Skeletal muscle cell (primary cell): ENCODE data around the gene DPH2.

Source experiments
- DNase-seq: peaks from one replicate; pipeline ENCODE4 v3.0.0-alpha.2; 2010; ENCODE audit warnings: low read depth
- H3K4me3 ChIP-seq: 2 replicates; pipeline ENCODE4 v1.5.1; 2011; ENCODE audit warnings: low read depth, mild to moderate bottlenecking, control low read depth, low read length, moderate library complexity

The DPH2 gene

GRCh38 chr1:44016041-44016889 lies 46.5 kb downstream of the DPH2 start:
- no peak for DNase-seq
- no peak overlapping the region for H3K4me3 ChIP-seq

- no peak overlapping the region for H3K4me3 ChIP-seq
- DNase-seq = no peak
Observed at GRCh38 chr1:44016890-44017400, 47.1 kb downstream of the DPH2 start.

- DNase-seq = no peak
- H3K4me3 ChIP-seq = no peak overlapping the region
Observed at GRCh38 chr1:44019466-44019948, 49.7 kb downstream of the DPH2 start.

GRCh38 chr1:44020464-44020863 lies 50.7 kb downstream of the DPH2 start:
- H3K4me3 ChIP-seq = no peak overlapping the region
- no peak for DNase-seq

- no peak overlapping the region for H3K4me3 ChIP-seq
- no peak for DNase-seq
Observed at GRCh38 chr1:44021156-44021555, 51.3 kb downstream of the DPH2 start.

- no peak for DNase-seq
- H3K4me3 ChIP-seq = no peak overlapping the region
Observed at GRCh38 chr1:44021581-44022321, 51.9 kb downstream of the DPH2 start.
